Activated T-helper 1 cell treated with anti-CD3 and anti-CD28 coated beads, Interleukin-2, amount 50 U/mL, for 16 hours (primary cell): ENCODE measurements around the gene GGT5.
"Not testable (repeated sequence)": the region's sequence is repeated elsewhere in the genome, so short reads cannot be mapped to it uniquely, and the experiment has no call there.

Source experiments
- DNase-seq, 2 donors: peaks; one replicate each; pipeline ENCODE4 v3.0.0-alpha.2; 2020; ENCODE audit warnings: low read depth in 1 of 2, low spot score in 1 of 2

The GGT5 gene

DNA sequence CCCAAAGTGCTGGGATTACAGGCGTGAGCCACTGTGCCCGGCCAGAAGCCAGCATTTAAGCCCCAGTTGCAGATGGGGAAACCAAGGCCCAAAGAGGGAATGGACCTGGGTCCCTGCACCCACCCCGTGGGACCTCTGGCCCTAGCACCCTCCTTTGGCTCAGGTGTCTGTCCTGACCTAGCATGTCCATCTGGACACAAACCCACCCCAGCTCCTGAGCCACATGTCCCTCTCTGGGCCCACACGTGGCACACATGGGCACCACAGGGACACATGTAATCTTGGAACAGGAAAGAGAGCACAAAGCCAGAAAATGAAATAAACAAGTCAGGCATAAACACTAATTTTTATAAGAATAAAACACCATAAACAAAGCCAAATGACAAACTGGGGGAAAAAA is 9.6 kb downstream of the GGT5 start:
- DNase-seq = no peak

DNA sequence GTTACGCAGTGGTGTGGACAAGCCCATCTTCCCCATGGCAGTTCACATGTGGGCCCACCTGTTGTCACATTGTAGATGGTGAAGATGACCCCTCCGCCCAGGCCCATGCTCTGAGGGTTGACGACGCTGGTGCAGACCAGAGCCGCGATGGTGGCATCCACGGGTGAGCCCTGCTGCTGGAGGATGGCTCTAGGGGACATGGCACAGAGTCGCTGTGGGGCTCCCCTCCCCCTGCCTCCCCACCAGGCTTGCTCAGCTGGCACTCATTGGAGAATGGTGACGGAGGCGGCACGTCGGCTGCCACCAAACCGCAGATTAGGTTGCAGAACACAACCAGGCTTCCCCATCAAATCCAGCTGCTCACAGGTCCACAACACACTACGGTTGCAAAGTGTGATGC is 11.1 kb downstream of the GGT5 start:
- no peak for DNase-seq

DNA sequence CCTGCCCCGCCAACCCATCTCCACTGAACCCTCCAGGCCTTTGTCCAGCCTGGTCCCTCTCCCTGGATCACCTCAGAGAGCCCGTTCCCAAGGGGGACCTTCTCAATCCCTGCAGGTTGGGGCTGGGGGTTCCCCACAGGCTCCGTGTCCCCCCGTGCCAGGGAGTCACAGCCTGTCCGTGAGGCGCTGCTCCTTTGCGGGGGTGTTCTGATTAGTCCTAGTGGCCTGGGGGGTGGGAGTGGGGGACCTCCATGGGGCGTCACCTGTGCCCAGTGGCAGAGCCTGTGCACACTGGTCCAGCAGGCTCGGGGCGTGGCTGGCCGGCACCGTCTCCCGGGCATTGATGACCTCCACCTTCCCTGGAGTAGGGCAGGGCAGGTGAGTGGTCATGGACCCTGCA is 11.6 kb downstream of the GGT5 start:
- DNase-seq = no peak

DNA sequence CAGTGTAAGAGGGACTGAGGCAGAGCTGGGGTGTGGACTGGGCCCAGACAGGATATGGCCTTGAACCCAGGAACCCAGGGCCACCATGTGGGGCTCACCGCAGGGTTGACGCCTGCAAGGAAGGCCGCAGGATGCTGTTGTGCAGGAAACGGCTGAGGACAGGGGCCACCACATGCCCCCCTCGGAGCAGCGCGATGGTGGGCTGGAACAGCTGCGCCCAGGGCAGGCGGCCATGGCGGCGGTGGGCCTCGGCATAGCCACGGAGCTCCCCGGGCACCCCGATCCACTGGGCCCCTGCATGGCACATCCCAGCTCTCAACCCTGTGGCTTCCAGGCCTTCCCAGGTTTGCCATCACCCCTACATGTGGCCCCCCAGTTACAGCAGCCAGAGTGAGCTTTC is 12.2 kb downstream of the GGT5 start:
- DNase-seq = no peak

DNA sequence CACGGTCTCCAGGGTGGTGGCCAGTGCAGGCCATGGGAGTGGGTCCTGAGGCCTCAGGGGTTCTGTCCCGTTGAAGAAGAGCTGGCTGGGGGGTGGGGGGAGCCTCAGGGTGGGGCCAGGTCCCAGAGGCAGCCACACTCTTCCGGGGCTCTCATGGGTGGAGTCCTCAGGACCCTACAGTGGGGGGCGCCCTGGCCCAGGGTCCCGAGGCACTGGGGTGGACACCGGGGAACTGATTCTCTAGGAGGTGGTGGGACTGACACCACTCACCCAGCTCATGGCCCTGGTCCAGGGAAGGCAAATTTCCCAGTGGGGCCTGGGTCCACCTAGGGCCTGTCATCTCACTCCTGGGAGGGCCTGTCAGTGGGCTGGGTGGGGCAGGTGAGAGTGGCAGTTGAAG is 12.8 kb downstream of the GGT5 start:
- DNase-seq = no peak

DNA sequence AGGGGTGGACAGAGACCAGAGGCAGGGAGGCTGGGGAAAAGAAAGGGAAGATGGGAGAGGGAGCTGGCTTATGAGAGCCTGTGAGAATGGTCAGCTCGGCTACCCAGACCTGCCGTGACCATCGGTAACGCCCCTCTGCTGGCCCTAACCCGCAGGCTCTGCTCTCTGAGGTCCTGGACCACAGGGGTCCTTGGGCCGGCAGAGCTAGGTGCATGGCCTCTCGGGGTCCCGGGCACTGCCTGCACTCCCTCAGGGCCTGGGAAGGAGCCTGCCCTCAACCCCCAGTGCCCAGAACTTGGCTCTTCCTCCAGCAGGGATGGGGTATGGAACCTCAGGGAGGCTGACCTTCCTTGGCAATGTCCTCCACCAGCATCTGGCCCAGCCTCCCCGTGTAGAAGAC is 13.2 kb downstream of the GGT5 start:
- DNase-seq = no peak

DNA sequence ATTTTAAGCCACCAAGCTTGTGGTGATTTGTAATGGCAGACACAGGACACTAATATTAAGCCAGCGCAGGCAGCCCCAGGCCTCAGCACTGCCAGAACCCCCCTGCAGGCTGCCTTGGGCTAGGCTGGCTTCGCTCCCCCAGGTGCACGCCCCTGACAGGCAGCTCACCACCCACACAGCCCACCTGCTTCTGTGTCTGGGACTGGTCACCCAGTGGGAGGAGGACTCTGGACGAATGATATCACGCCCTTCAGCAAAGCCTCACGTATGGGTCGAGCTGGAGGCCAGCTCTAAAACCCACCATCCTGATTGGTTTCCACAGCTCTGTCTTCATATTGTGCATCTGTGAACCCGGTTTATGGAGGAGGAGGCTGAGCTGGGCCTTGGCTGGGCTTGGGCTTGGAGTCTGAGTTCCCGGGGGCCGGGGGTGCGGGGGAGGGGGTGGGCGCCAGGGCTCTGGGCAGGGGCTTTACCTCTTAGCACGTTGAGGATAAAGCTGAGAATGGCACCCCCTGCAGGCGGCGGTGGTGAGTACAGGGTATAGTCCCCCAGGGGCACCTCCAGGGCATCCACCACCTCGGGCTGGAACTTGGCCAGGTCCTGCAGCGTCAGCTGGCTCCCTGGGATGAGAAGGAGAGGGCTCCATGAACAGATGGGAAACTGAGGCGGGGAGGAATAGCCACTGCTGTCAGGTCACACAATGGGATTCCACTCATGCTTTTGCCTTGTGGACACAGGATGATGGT is 13.8 kb downstream of the GGT5 start:
- peak; percentile 36 to 39 for DNase-seq

DNA sequence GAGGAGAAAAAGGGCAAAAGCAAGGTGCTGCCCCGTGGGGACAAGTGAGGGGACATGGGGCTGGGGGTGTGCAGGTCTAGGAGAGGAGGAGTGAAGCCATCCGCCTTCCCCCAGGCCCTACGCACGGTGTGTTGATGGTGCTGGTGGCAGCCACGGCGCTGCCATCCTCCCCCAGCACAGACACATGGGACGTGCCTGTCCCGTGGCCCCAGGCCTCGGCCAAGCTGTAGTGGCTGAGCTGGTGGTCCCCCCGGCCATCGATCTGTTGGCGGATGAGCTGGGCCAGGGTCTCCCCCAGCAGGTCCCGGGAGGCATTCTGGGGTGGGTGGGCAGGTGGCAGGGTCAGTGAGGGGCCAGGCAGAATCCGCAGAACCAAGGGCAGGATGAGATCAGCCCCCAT is 18.9 kb downstream of the GGT5 start:
- DNase-seq = no peak

DNA sequence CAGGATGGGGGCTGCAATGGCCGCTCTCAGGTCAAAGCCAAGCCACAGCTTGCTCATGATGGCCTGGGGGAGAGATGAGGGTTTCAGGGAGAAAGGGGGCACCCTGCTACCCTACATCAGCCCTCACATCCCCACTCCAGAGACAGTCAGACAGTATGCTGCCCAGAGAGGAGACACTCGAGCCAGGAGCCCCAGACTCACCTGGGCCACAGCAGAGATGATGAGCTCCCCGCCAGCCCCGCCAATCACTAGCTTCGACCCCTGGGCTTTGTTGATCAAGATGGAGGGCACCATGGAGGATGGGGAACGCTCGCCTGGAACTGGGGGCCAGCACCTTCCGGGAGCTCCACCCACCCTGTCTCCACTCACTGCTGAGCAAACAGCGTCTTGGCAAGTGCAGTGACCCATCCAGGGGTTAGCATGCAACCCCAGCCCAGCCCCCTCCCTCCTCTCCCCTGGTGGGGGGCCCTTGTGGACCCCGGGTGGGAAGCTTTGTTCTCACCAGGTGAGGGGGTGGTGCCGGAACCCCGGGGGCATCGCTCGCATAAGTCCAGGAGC is 19.8 kb downstream of the GGT5 start:
- no peak for DNase-seq

DNA sequence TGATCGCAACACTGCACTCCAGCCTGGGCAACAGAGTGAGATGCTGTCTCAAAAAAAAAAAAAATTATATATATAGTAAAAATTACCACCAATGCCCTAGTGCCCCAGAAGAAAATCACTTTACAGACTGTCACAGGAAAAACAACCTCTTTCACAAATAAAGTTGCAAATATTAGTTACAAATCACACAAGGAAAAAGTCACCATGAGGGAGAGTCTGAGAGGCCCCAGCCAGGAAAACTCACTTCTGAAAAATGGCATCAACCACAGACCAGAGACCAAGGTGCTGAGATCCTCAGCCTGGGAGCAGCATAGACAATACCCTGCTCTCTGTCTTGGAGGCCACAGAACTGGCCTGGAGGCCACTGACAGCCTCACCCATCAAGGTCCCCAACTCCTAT is 20.4 kb downstream of the GGT5 start:
- DNase-seq = no peak

DNA sequence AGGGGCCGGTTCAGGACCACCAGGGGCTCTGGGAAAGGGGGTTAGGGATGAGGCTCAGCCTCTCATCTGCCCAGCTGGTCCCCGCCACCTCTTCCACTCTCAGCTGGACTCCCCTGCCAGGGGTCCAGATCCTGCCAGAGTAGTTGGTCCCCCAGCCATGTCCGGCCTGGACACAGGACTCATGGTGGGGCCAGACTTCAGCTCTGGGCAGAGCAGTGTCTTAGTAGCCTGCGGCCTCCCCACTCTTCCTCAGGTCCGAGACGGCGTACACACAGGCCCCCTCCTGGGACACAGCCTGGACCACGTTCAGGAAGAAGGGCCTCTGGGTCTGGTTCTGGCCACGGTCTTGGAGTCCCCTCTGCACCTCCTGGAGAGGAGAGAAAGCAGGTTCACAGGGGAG is 25.1 kb downstream of the GGT5 start:
- DNase-seq = no peak

DNA sequence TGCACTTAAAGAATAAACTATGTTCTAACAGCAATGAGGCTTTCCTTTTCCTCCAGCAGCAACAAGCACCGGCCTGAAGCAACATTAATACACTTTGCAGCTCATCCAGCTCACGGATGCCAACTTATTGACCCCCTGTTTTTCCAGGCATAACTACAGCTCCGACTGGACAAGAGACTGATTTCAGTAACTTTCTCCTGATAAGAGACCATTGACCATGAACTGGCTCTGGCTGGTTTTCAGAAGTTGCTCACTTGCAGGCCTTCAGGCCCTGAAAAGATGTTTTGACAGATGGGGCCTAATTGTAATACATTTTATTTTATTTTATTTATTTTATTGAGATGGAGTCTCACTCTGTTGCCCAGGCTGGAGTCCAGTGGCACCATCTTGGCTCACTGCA is 27.5 kb downstream of the GGT5 start:
- no peak for DNase-seq

DNA sequence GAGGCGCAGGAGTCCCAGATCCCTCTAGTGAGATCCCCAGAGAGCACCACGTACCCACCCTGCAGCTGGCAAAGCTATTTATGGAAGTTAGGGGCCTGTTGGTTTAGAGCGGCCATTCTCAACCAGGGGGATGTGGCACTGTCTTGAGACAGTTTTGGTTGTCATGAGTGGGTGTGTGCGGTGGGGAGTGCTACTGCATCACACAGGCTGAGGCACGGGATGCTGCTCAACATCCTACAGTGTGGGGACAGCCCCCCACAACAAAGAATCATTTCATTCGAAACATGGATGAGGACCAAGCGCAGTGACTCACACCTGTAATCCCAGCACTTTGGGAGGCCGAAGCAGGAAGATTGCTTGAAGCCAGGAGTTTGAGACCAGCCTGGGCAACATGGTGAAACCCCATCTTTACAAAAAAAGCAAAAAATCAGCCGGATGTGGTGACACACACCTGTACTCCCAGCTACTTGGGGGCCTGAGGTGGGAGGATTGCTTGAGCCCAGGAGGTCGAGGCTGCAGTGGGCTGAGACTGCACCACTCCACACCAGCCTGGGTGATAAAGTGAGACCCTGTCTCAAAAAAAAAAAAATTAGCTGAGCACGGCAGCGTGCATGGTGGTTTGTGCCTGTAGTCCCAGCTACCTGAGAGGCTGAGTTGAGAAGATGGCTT is 28.2 kb downstream of the GGT5 start:
- no peak for DNase-seq

DNA sequence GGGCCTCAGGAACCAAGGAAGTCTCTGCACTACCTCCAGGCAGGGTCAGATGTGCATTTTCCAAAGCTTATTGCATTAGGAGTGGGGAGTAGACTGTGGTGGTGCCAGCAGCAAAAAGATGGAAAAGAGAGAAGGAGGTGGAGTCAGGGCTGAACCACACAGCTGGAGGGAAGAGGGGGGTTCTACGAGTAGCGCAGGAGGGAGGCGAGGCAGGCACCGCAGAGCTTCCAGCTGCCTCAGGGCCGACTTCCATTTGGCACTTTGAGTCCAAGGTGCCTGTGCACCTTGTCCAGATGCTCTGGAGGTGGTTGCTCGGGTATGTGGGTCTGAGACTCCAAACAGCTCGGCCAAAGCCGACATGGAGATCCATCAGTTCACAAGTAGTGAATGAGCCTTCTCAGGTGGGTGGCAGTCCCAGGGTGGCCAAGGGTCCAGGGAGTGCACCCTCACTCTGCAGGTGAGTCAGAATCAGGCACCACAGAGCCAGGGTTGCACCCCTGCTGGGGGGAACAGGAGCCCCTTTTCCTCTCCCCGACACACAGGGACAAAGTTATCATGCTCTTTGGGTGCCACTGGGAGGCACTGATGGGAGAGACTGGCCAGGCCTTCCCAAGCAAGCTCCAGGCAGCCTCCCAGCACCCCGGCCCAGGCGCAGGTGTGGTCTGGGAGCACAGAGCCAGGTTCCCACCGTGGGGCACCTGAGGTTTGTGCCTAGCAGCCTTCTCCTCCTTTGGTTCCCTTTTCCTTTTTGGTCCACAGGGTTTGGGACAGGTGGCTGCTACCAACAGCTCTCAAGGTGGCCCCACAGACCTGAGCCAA is 30.2 kb downstream of the GGT5 start:
- no peak for DNase-seq

DNA sequence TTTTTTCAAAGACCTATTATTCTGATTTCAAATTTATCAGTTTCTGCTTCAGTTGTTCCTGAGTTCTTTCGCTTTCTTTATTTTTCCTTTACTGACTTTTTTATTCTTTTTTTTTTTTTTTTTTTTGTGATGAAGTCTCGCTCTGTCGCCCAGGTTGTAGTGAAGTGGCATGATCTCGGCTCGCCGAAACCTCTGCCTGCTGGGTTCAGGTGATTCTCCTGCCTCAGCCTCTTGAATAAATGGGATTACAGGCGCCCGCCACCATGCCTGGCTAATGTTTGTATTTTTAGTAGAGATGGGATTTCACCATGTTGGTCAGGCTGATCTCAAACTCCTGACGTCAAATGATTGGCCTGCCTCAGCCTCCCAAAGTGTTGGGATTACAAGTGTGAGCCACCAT is 31.8 kb downstream of the GGT5 start:
- DNase-seq = not testable (repeated sequence)

DNA sequence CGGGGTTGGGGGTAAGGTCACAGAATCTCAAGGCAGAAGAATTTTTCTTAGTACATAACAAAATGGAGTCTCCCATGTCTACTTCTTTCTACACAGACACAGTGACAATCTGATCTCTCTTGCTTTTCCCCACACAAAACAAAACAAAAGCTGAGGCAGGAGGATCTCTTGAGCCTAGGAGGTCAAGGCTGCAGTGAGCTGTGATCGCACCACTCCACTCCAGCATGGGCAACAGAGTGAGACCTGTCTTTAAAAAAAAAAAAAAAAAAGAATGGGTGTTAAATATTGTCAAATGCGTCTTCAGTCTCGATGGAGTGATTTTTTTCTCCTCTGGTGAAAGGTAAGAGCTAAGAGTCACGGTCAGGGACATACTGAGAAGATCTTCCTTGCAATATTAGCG is 33.2 kb downstream of the GGT5 start:
- DNase-seq = not testable (repeated sequence)

DNA sequence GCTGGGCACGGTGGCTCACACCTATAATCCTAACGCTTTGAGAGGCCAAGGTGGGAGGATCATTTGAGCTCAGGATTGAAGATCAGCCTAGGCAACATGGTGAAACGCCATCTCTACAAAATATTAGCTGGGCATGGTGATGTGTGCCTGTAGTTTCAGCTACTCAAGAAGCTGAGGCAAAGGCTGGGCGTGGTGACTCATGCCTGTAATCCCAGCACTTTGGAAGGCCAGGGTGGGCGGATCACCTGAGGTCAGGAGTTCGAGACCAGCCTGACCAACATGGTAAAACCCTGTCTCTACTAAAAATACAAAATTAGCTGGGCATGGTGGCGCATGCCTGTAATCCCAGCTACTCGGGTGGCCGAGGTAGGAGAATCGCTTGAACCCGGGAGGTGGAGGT is 34.5 kb downstream of the GGT5 start:
- not testable (repeated sequence) for DNase-seq

DNA sequence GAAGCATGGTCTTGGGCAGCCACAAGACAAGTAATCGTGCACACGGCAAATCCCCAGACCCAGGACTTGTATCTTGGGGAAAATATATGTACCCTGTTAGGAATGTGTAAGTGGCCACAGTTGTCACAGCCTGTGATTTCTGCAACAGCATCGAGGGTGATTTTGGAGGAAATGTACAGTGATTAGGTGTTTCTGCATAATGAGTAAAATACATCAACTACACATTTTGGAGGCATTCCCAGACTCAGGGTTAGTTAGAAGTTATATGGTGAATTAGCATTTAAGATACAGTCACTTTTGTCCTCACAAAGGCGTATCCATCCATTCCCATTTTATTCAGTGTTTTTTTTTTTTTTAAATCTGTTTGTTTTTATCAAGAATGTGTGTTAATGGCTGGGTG is 35.2 kb downstream of the GGT5 start:
- DNase-seq = no peak

DNA sequence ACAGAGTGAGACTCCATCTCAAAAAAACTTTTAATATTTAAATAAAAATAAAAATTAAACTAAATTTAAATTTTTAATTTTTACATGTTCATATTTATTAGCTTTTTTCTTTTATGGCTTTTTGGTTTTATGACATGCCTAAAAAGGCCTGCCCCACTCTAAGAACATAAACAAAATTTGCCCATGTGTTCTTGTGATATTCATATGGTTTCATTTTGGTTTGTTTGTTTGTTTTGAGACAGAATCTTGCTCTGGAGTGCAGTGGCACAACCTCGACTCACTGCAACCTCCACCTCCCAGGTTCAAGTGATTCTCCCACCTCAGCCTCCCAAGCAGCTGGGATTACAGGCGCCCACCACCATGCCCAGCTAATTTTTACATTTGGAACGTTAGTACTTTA is 35.9 kb downstream of the GGT5 start:
- no peak for DNase-seq

DNA sequence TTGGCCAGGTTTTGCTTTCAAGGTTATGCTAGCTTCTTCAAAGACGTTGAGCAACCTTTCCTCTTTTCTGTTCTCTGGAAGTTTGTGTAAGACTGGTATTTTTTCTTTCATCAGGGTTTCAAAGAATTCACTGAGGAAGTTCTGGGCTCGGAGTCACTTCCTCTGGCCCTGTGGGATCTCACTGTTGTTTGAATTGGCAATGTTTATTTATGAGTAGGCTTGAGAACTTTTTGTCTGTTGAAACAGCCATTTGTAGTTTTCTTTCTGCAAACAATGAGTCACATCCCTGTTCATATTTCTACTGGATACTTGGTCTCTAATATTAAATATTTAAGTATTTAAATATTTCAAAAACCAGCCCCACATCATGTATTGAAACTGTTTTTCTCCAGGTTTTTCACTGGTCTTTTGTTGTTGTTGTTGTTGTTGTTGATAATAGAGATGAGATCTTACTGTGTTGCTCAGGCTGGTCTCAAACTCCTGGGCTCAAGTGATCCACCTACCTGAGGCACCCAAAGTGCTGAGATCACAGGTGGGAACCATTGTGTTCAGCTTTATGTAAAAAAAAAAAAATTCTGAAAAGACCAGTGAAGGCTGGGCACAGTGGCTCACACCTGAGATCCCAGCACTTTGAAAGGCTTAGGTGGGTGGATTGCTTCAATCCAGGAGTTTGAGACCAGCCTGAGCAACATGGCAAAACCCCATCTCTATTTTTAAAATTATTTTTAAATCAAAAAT is 36.7 kb downstream of the GGT5 start:
- no peak for DNase-seq
